Stimulated activated CD8-positive, alpha-beta memory T cell treated with anti-CD3 and anti-CD28 coated beads, Interleukin-4, amount 100 ng/mL, for 48 hours (primary cell): ENCODE data around the gene CDH23.

Source experiments
- DNase-seq: peaks from one replicate; pipeline ENCODE4 v3.0.0-alpha.2; 2020

The CDH23 gene

GRCh38 chr10:71569775-71570588 is 173.3 kb downstream of the CDH23 start:
- peak; percentile 94 for DNase-seq

GRCh38 chr10:71571460-71572175 is 174.9 kb downstream of the CDH23 start:
- DNase-seq = no peak

- DNase-seq = no peak
Measured at GRCh38 chr10:71572962-71573361, 176.2 kb downstream of the CDH23 start.

GRCh38 chr10:71573562-71574518 is 177.1 kb downstream of the CDH23 start:
- DNase-seq = no peak

- no peak for DNase-seq
Measured at GRCh38 chr10:71575451-71575850, 178.7 kb downstream of the CDH23 start.

- DNase-seq = no peak
Measured at GRCh38 chr10:71575934-71576801, 179.4 kb downstream of the CDH23 start.

GRCh38 chr10:71576842-71577241 is 180.1 kb downstream of the CDH23 start:
- no peak for DNase-seq

GRCh38 chr10:71577345-71577744 is 180.6 kb downstream of the CDH23 start:
- DNase-seq = no peak

GRCh38 chr10:71578069-71578468 is 181.3 kb downstream of the CDH23 start:
- no peak for DNase-seq

- DNase-seq = no peak
Measured at GRCh38 chr10:71579668-71580067, 182.9 kb downstream of the CDH23 start.

- DNase-seq = no peak
Measured at GRCh38 chr10:71580415-71580814, 183.7 kb downstream of the CDH23 start.

GRCh38 chr10:71580926-71581325 is 184.2 kb downstream of the CDH23 start:
- DNase-seq = no peak

GRCh38 chr10:71581376-71581775 is 184.7 kb downstream of the CDH23 start:
- DNase-seq = no peak

- DNase-seq = no peak
Measured at GRCh38 chr10:71582019-71582418, 185.3 kb downstream of the CDH23 start.

- DNase-seq = no peak
Measured at GRCh38 chr10:71582506-71583475, 186.1 kb downstream of the CDH23 start.

- DNase-seq = no peak
Measured at GRCh38 chr10:71584461-71584860, 187.7 kb downstream of the CDH23 start.

- no peak for DNase-seq
Measured at GRCh38 chr10:71584902-71585563, 188.3 kb downstream of the CDH23 start.

- DNase-seq = no peak
Measured at GRCh38 chr10:71585564-71586290, 189.0 kb downstream of the CDH23 start.

GRCh38 chr10:71587941-71588573 is 191.3 kb downstream of the CDH23 start:
- DNase-seq = no peak
